Breast epithelium (tissue), 4 donors: ENCODE data around the gene RNF126. TPM values are rescaled to one million over a fixed set of nuclear protein-coding genes. Genes with fewer than 3 reads are reported as not detected.
"Not testable (repeated sequence)": the region's sequence is repeated elsewhere in the genome, so short reads cannot be mapped to it uniquely, and the experiment has no call there.

ENCODE experiments used
- DNase-seq, 2 donors: peaks; one replicate each; pipeline ENCODE4 v3.0.0-alpha.2; 2019; ENCODE audit warnings: low spot score in 2 of 2
- H3K27ac ChIP-seq, 2 donors: fragments of 200-600 bp; sonication (generic) in 1 of 2; one replicate each; pipeline ENCODE4 v1.5.1; 2016 to 2019; ENCODE audit warnings: mild to moderate bottlenecking in 1 of 2
- H3K27me3 ChIP-seq, 2 donors: fragments of 200-600 bp; sonication (generic) in 1 of 2; one replicate each; pipeline versions ENCODE4 v1.5.1 to v1.6.0; 2017 to 2019; ENCODE audit warnings: control low read depth in 1 of 2, mild to moderate bottlenecking in 1 of 2
- H3K36me3 ChIP-seq: fragments of 200-600 bp; one replicate; pipeline ENCODE4 v1.5.1; 2019
- H3K4me1 ChIP-seq, 2 donors: fragments of 200-600 bp; sonication (generic); one replicate each; pipeline ENCODE4 v1.5.1; 2016 to 2019; ENCODE audit warnings: control low read depth in 1 of 2
- H3K4me3 ChIP-seq, 3 donors: fragments of 200-600 bp; sonication (generic); 1 replicate in 2 of 3; 2 replicates in 1 of 3; pipeline ENCODE4 v1.5.1; 2016 to 2019; ENCODE audit warnings: mild to moderate bottlenecking in 3 of 3, moderate library complexity in 2 of 3
- H3K9me3 ChIP-seq, 2 donors: fragments of 200-600 bp; sonication (generic) in 1 of 2; one replicate each; pipeline ENCODE4 v1.5.1; 2016 to 2019; ENCODE audit warnings: control low read depth in 1 of 2
- POLR2A ChIP-seq: fragments of 450-650 bp; IDR thresholded peaks from one replicate; pipeline ENCODE4 v1.6.1; 2016; ENCODE audit warnings: antibody characterized with exemption, mild to moderate bottlenecking, moderate library complexity
- POLR2AphosphoS5 ChIP-seq, 3 donors: sonication (generic); formaldehyde crosslinking; IDR thresholded peaks; one replicate each; pipeline ENCODE4 v1.6.1; 2017; ENCODE audit warnings: antibody characterized with exemption in 3 of 3
- intact Hi-C: fragments of 100-400 bp; cut with DNase I; formaldehyde crosslinking; loops from one replicate; pipeline ENCODE4 v1.15.1; 2023; ENCODE audit warnings: low total_unique reads
- total RNA-seq, 3 donors: library from RNA; depleted of rRNA; stranded (reverse); fragments of >200 nt; gene quantifications; one replicate each; pipeline ENCODE4 v1.1.0, GENCODE V29; 2016
- TF ChIP-seq, protein P1 (sequence below), 3 donors: fragments of 450-650 bp; IDR thresholded peaks; one replicate each; pipeline ENCODE4 v1.5.1; 2016 to 2017; ENCODE audit warnings: antibody characterized with exemption in 3 of 3, mild to moderate bottlenecking in 3 of 3, moderate library complexity in 3 of 3

Gene RNF126
- total RNA-seq, 3 donors from 2014 or later: 41.1 to 46.5 (median 46.2) TPM

DNA sequence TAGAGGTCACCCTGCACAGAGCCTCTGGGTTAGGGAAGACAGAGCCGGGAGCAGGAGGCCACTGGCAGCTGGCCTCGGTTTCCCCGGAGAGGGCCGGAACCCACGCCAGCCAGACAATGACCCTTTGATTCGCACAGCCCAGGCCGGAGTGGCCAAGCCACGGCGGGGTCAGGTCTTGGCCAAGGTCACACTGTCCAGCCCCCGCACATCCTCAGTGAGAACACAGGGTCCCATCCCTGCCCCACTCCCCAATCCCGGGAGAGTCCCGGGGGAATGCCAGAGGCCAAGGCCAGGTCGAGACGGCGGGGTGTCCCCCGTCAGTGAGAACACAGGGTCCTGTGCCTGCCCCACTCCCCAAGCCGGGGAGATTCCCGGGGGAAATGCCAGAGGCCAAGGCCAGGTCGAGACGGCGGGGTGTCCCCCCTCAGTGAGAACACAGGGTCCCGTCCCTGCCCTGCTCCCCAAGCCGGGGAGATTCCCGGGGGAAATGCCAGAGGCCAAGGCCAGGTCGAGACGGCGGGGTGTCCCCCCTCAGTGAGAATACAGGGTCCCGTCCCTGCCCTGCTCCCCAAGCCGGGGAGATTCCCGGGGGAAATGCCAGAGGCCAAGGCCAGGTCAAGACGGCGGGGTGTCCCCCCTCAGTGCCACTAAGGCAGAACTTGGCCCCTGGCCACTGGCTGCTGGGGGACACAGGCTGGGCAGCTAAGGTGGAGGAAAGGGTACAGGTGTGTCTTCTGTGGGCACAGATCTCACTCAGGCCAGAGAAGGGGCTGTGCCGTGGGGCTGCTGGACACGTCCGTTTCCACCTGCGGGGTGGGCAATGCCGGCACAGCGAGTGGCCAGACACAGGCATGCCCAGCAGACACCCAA is 11.5 kb upstream of the RNF126 start:
- H3K27ac ChIP-seq: peak overlapping the region in 1 of 2 donors; percentile 93

DNA sequence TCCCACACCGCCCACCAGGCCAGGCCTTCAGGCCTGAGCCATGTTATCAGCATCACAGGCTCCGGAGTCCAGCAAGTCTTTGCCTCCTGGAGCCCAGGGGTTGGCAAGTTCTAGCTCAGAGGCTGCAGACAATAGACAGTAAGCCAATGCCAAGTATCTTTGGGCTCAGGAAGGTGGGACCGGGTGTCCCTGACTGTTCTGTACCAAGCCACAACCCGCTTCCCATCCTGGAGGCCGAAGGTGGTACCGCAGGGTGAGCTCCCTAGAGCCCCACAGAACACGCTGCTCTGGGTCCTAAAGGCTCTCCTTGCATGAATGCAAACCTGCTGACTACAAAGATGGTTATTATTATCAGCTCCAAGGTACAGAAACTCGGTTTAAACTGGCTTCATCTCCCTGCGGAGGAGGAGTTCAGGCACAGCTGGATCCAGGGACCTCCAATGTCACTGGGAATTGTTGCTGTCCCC is 7.6 kb upstream of the RNF126 start:
- TF ChIP-seq POLR2AphosphoS5 (IDR thresholded peaks at IDR 0.05) (no peak), POLR2A (no peak)
- TF ChIP-seq, protein P1, sequence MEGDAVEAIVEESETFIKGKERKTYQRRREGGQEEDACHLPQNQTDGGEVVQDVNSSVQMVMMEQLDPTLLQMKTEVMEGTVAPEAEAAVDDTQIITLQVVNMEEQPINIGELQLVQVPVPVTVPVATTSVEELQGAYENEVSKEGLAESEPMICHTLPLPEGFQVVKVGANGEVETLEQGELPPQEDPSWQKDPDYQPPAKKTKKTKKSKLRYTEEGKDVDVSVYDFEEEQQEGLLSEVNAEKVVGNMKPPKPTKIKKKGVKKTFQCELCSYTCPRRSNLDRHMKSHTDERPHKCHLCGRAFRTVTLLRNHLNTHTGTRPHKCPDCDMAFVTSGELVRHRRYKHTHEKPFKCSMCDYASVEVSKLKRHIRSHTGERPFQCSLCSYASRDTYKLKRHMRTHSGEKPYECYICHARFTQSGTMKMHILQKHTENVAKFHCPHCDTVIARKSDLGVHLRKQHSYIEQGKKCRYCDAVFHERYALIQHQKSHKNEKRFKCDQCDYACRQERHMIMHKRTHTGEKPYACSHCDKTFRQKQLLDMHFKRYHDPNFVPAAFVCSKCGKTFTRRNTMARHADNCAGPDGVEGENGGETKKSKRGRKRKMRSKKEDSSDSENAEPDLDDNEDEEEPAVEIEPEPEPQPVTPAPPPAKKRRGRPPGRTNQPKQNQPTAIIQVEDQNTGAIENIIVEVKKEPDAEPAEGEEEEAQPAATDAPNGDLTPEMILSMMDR (IDR thresholded peaks at IDR 0.05): no peak
- H3K36me3 ChIP-seq: no peaks in the 10 kb centered on the region
- no peaks in the 10 kb centered on the region for H3K4me1 ChIP-seq
- H3K27ac ChIP-seq: no peak overlapping the region
- no peak for DNase-seq
- H3K9me3 ChIP-seq: no peaks in the 10 kb centered on the region
- H3K27me3 ChIP-seq: no peaks in the 10 kb centered on the region
- intact Hi-C loops: no loop called here
- H3K4me3 ChIP-seq: no peak overlapping the region

More for the DNA sequence above, 11.5 kb upstream of the RNF126 start:
- Histone ChIP-seq H3K4me3 (no peak overlapping the region), H3K36me3 (no peaks in the 10 kb centered on the region), H3K27me3 (no peaks in the 10 kb centered on the region), H3K4me1 (peaks cover 5 to 15% of the 10 kb centered on the region in 2 donors), H3K9me3 (no peaks in the 10 kb centered on the region)
- intact Hi-C loops: no loop called here
- DNase-seq: no peak
- TF ChIP-seq POLR2AphosphoS5 (IDR thresholded peaks at IDR 0.05): no peak
- TF ChIP-seq POLR2A: no peak
- TF ChIP-seq, protein P1 (IDR thresholded peaks at IDR 0.05): no peak

DNA sequence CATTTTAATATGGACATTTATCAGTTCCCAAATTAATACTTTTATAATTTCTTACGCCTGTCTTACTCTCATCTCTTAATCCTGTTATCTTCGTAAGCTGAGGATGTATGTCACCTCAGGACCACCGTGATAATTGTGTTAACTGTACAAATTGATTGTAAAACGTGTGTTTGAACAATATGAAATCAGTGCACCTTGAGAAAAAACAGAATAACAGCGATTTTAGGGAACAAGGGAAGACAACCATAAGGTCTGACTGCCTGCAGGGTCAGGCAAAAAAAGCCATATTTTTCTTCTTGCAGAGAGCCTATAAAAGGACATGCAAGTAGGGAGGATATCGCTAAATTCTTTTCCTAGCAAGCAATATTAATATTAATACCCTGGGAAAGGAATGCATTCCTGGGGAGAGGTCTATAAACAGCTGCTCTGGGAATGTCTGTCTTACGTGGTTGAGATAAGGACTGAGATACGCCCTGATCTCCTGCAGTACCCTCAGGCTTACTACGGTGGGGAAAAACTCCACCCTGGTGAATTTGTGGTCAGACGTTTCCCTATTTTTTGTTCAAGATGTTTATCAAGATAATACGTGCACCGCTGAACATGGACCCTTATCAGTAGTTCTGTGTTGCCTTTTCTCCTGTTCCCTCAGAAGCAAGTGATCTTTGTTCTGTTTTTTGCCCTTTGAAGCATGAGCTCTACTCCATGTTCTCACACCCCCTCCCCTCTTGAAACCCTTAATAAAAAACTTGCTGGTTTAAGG is 5.8 kb upstream of the RNF126 start:
- H3K36me3 ChIP-seq, DNase-seq, intact Hi-C loops, H3K27ac ChIP-seq, H3K4me1 ChIP-seq, H3K27me3 ChIP-seq, H3K4me3 ChIP-seq, H3K9me3 ChIP-seq: not testable (repeated sequence)

DNA sequence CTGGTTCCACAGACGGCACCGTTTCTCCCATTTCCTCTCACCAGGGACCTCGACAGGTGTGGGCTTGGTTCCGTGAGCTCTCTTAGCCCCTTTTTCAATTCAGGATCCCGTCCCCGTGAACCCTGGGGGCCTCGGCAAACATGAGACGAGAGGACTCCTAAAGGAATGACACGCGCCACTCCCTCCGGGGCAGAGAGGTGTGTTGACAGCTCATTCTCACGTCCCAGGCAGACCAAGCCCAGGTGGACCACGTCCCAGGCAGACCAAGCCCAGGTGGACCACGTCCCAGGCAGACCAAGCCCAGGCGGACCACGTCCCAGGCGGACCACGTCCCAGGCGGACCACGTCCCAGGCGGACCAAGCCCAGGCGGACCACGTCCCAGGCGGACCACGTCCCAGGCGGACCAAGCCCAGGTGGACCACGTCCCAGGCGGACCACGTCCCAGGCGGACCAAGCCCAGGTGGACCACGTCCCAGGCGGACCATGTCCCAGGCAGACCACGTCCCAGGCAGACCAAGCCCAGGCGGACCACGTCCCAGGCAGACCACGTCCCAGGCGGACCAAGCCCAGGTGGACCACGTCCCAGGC is 4.1 kb upstream of the RNF126 start:
- H3K4me1 ChIP-seq: peaks cover 5 to 11% of the 10 kb centered on the region in 2 donors
- H3K27ac ChIP-seq, H3K36me3 ChIP-seq, H3K4me3 ChIP-seq, H3K27me3 ChIP-seq, intact Hi-C loops, DNase-seq, H3K9me3 ChIP-seq: not testable (repeated sequence)

DNA sequence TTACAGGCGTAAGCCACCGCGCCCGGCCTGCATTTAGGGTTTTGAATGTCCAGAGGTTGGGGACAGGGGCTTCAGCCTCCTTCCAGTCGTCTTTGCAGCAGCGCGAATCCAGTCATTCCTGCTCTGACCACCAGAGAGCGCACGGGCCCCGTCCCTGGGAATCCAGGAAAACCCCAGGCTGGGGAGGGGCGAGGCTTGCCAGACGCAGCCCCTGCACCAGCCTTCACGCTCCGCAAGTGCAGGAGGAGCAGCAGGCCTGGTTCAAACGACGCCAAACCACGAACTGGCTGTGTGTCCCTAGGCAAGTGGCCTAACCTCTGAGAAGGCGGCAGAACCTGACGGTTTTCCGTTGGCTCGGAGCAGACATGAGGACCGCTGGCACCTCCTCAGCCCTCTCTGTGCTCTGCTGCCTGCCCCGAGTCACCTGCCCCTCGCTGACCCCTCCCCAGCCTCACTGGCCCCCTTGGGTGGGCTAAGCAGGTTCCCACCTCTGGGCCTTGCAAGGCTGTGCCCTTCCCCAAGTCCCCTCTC is 2.0 kb upstream of the RNF126 start:
- Histone ChIP-seq H3K4me3 (peak overlapping the region in 2 of 3 donors; percentile 30 to 55), H3K36me3 (no peaks in the 10 kb centered on the region), H3K9me3 (no peaks in the 10 kb centered on the region), H3K4me1 (peaks cover 12 to 22% of the 10 kb centered on the region in 2 donors), H3K27ac (peak overlapping the region in 1 of 2 donors; percentile 15), H3K27me3 (no peaks in the 10 kb centered on the region)
- intact Hi-C loops: loop anchor here (5.0 kb wide), 1 partner anchor 62 kb away; no protein-coding TSS in a partner anchor
- DNase-seq: peak in 1 of 2 donors; percentile 78
- TF ChIP-seq POLR2A (no peak), POLR2AphosphoS5 (IDR thresholded peaks at IDR 0.05) (peak; percentile 13 to 55 (median 37))
- TF ChIP-seq, protein P1 (IDR thresholded peaks at IDR 0.05): peak; percentile 91 to 96 (median 95)
